HG03060 (cell line): ENCODE results near the gene TSEN15.
"Not testable (repeated sequence)": the region's sequence is repeated elsewhere in the genome, so short reads cannot be mapped to it uniquely, and the experiment has no call there.

Experiments used
- ATAC-seq: cut with Tn5 transposase; IDR thresholded peaks from one replicate; pipeline ENCODE4 v1.9.1; 2021; ENCODE audit warnings: low read depth, moderate number of reproducible peaks; ENCODE audit not compliant: unreplicated experiment

Gene TSEN15

DNA sequence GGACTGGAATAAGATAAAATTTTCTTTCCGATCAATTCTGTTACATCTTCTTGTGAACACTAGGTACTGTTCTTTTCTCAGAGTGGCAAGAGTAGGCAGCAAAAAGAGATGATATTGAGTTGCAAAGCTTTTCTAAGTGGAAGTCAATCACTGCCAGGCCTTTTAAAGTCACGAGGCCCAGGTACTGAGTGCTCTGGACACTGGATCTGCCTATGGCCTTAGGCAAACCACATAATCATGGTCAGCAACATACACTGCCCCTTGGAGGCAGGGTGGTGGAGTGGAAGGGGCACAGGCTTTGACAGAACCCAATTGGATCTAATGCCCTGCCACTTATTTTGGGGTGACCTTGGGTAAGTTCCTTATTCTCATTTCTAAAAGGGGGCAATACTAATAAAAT lies 41.5 kb downstream of the TSEN15 start:
- ATAC-seq, result no peak

DNA sequence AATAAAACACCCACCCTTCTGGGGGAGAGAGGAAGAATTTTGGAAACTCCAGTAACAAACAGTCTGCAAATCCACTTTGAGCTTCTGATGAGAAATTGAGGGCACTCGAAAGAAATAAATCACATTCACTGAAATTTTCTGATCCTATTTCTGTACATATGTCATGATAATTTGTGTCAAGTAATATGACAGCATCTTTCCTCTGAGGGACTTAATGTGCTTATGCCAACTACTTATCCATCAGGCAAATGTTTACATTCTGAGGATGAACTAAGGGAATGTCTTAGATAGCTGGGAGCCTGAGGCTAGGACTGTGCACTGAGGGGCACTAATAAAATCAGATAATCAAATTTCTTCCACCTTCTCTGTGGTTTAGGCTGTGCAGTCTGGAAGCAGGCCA lies 44.5 kb downstream of the TSEN15 start:
- ATAC-seq, result no peak

GRCh38 chr1:184096580-184096979 lies 45.0 kb downstream of the TSEN15 start:
- ATAC-seq, result not testable (repeated sequence)

DNA sequence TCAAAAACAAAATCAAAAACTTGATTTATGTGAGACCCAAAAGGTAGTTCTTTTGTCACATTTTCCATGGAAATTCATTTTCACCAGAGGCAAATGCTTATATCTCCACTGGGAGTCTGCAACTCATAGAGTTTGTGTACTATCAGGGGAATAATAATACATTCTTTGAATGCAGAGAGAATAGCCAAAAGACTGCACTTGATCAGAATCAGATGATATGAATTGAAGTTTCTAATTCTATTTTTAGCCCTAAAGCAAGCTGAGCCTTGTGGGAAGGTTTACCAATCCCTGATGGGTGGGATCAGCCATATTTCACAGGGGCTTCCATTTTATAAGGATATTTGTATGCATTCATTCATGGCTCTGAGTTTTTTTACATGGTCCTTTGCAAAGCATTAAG lies 49.6 kb downstream of the TSEN15 start:
- no peak for ATAC-seq

GRCh38 chr1:184101571-184101970 lies 50.0 kb downstream of the TSEN15 start:
- no peak for ATAC-seq

DNA sequence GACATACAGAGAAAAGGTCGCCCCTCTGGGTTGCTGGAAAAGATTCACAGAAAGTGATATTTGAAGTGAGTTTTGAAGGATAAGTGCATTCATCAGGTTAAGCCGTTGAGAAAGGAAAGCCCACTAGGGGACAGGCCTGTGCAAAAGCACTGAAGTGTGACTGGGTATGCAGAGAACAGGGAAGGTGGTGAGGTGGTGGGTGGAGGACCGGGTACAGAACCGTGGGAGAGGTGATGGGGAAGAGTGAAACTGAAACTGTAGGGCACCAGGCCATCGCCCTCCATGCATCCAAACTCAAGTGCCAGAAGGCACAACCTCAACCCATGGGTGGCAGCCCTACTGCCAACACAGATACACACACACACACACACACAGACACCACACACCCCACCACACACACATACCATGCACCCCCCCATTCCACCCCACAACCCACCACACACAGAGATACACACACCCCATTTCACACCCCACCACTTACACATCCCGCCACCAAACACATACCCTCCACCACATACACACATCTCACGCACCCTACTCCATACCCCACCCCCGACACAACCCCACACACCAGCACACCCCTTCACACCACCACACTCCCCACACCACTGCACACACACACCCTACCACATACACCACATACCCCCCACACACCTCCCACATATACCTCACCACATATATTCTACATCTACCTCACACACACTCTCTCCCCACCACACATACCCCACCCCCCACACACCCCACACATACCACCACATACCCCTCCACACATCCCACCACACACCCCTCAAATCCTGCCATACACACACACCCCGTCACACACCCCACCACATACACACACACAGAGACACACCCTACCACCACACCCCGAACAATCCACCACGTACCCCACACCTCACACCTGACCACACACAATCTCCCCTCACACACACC lies 59.0 kb downstream of the TSEN15 start:
- ATAC-seq, result no peak

DNA sequence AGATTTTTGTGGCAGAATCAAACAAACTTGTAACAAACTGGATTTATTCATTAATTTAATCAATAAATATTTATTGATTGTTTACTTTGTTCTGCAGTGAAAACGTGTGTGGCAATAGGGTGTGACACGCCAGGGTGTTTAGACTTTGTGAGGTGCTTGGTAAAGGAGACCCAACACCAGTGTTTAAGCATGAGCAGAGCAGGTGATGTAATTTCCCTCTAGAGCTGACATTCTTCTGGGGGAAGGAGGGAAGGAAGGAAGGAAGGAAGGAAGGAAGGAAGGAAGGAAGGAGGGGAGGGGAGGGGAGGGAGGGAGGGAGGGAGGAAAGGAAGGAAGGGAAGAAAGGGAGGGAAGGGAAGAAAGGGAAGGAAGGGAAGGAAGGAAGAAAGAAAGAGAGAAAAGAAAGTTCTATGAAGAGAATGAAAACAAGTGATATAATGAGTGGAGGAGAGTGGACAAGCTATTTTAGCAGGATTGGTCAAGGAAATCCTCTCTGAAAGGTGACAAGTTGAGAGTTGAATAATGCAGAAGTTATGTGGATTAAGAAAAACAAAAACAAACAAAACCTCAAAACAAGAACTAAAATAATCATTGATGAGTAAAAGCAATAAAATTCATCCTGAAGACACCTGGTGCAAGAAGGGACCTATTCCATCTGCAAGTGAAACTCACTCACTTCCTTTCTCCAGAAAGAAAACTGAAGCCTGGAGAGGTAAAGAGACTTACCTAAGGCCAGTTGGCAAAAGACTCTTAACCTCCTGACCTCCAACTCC lies 60.8 kb downstream of the TSEN15 start:
- ATAC-seq, result no peak

GRCh38 chr1:184113251-184113650 lies 61.7 kb downstream of the TSEN15 start:
- no peak for ATAC-seq

- no peak for ATAC-seq
Measured at GRCh38 chr1:184114818-184115398, 63.4 kb downstream of the TSEN15 start.

- ATAC-seq, result no peak
Measured at GRCh38 chr1:184116287-184116686, 64.8 kb downstream of the TSEN15 start.

GRCh38 chr1:184118046-184118445 lies 66.5 kb downstream of the TSEN15 start:
- no peak for ATAC-seq
